Activated CD8-positive, alpha-beta memory T cell treated with anti-CD3 and anti-CD28 coated beads for 48 hours (primary cell): ENCODE results near the gene FBXO38.

Experiments used
- DNase-seq, 3 experiments: peaks; one replicate each; pipeline ENCODE4 v3.0.0-alpha.2; 2020; ENCODE audit warnings: low read depth in 2 of 3, low spot score in 2 of 3

Gene FBXO38

GRCh38 chr5:148471379-148471778, 87.6 kb downstream of the FBXO38 start:
- DNase-seq = no peak

- DNase-seq = no peak
Observed at GRCh38 chr5:148474025-148474511, 90.3 kb downstream of the FBXO38 start.

GRCh38 chr5:148476302-148476701, 92.5 kb downstream of the FBXO38 start:
- DNase-seq = no peak

GRCh38 chr5:148477429-148477828, 93.7 kb downstream of the FBXO38 start:
- no peak for DNase-seq

GRCh38 chr5:148482196-148482595, 98.4 kb downstream of the FBXO38 start:
- DNase-seq = no peak

- peak; percentile 21 to 42 (median 29) for DNase-seq
Observed at GRCh38 chr5:148482697-148483462, 99.1 kb downstream of the FBXO38 start.

- DNase-seq = no peak
Observed at GRCh38 chr5:148483750-148484149, 100.0 kb downstream of the FBXO38 start.

GRCh38 chr5:148484651-148485050, 100.9 kb downstream of the FBXO38 start:
- DNase-seq = no peak

GRCh38 chr5:148486456-148486855, 102.7 kb downstream of the FBXO38 start:
- no peak for DNase-seq

- no peak for DNase-seq
Observed at GRCh38 chr5:148488757-148489156, 105.0 kb downstream of the FBXO38 start.

- DNase-seq = no peak
Observed at GRCh38 chr5:148491015-148491792, 107.4 kb downstream of the FBXO38 start.

GRCh38 chr5:148491793-148492184, 108.0 kb downstream of the FBXO38 start:
- DNase-seq = no peak

GRCh38 chr5:148492351-148492750, 108.6 kb downstream of the FBXO38 start:
- no peak for DNase-seq
